Left ventricle myocardium inferior (tissue), 1 donor: ENCODE measurements around the gene TSPAN1. TPM values are rescaled to one million over a fixed set of nuclear protein-coding genes. Genes with fewer than 3 reads are reported as not detected.

Experiments
- total RNA-seq: library from RNA; stranded (reverse); fragmentation: NEBNext Ultra II Directional; extraction: Animal tissue kit (Norgen Biotek cat#: 25700); gene quantifications from one replicate; pipeline ENCODE4 v1.2.1, GENCODE V29; 2021
- donor health status: DM: no; HTN: yes; CAD: no; lungs with severe emphysema.

TSPAN1 gene
- total RNA-seq, 1 donor from 2014 or later, result 1.4 TPM

Other genes with a start within 250 kb of the TSPAN1 start
- 32.7 TPM for gene PIK3R3, start 42.5 kb upstream of the TSPAN1 start, total RNA-seq
- not detected for gene P3R3URF, start 1.4 kb downstream of the TSPAN1 start, total RNA-seq
- 142 TPM for gene POMGNT1, start 23.3 kb downstream of the TSPAN1 start, total RNA-seq
- 11.6 TPM for gene LURAP1, start 28.2 kb downstream of the TSPAN1 start, total RNA-seq
- gene RAD54L, start 72.7 kb downstream of the TSPAN1 start, total RNA-seq, result 0.71 TPM
- gene LRRC41, start 128.5 kb downstream of the TSPAN1 start, total RNA-seq, result 38.8 TPM
- 1,085 TPM for gene UQCRH, start 128.6 kb downstream of the TSPAN1 start, total RNA-seq
- 14.1 TPM for gene NSUN4, start 165.7 kb downstream of the TSPAN1 start, total RNA-seq
- gene FAAH, start 219.2 kb downstream of the TSPAN1 start, total RNA-seq, result 2.8 TPM